HG02884 (cell line): ENCODE data around the gene HIVEP1.

Source experiments
- ATAC-seq: cut with Tn5 transposase; IDR thresholded peaks from one replicate; pipeline ENCODE4 v1.9.1; 2021; ENCODE audit warnings: mild to moderate bottlenecking, moderate library complexity; ENCODE audit not compliant: unreplicated experiment

Gene HIVEP1

GRCh38 chr6:12178521-12178920 lies 166.4 kb downstream of the HIVEP1 start:
- no peak for ATAC-seq

- no peak for ATAC-seq
These were observed 169.4 kb downstream of the HIVEP1 start for GRCh38 chr6:12181481-12181880.

DNA sequence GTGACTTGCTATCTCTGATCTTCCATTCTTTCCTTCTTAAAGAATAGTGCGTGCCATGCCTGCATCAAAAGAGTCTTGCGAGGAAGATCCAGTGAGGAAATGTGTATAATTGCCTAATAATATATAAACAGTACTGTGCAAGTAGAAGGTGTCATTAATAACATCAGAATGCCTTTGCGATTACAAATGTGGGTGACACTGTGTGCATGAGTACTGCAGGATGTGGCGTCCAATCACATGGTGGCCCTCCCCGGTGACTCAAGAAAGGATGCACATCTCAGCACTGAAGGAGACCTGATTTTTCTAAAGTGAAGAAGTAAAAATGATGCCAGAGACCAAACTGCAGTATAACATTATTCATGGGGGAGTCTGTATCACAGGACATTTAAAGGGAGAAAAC lies 170.6 kb downstream of the HIVEP1 start:
- ATAC-seq, result no peak

DNA sequence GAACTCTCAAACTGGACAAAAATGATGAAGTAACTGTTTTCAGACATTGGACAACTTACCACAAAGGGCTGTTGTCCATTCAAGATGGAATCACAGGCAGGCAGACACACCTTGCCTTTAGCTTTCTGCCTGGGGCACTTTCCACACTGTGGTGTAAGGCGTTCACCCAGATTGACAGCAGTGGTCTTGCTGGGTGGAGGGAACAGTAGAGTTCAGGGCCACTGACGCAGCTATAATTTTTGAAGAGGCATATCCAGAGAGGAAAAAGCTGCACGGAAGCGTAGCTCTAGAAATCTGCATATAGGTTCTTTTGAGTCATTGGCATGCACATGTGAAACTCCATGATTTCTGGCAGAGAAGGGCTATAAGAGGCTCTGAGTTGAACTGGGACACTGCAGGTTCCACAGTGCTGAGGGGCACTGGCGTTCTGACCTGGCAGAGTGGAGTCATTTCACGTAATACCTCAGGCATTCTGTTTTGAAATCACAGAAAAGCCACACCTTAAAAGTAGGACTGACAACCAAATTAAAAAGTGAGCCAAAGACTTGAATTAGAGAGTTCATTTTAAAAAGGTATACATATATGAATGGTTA lies 173.1 kb downstream of the HIVEP1 start:
- ATAC-seq, result no peak

DNA sequence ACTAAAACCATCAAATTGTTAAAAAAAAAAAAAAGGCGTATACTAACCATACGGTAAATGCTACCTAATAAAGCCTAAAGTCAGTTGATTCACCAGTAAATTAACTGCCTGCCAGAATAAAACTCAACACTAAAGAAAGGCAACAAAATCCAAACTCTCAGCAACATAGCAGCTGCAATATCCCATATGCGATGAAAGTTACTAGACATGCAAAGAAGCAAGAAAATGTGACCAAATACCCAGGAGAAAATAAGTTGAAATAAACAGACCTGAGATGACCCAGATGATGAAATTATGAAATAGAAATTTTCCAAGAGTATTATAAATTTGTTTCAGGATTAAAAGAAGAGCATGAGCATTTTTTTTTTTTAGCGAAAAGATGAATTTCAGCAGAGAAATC lies 174.4 kb downstream of the HIVEP1 start:
- no peak for ATAC-seq

DNA sequence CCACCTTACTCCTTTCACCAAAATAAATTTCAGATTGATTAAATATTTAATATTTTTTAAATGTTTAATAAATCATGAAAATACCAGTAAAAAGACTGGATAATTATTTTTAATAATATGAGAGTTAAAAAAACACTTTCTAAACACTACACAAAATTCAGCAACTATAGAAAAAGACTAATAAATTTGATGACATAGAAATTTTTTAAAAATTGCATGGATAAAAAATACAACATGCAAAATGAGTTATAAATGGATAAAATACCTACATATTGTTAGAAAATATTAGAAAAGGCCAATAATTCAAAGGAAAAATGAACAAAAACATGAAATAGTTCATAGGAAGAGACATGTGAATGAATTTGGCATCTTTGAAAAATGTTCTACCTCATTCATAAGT lies 177.0 kb downstream of the HIVEP1 start:
- ATAC-seq, result no peak

- no peak for ATAC-seq
These were observed 177.5 kb downstream of the HIVEP1 start for GRCh38 chr6:12189661-12190060.

- no peak for ATAC-seq
These were observed 178.1 kb downstream of the HIVEP1 start for GRCh38 chr6:12190252-12190651.

DNA sequence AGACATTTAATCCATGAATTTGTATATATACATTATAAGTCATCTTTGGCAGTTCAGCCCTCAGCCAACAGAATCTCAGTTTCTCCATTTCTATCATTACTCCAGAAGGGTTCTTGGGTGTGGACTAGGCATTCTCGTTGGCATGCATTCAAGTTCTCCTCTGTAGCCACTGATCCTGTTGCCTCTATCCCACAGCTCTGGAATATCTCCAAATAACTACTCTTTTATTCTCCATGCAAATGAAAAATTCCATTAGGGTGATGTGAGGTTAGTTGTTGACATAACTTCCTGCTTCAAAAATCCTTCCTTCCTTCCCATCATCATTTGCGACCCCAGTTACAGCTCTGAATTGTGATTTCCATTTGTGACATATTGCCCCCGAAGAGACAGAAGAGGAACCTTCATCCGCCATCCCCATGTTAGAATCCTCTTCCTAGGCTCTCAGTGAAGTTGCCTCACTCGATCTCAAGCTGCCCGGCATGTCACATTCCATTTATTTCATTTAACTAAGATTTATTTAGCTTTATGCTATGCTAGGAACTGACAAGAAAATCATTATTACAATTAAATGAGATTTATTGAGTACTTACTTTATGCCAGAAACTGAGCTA lies 184.3 kb downstream of the HIVEP1 start:
- no peak for ATAC-seq

GRCh38 chr6:12198851-12199250 lies 186.7 kb downstream of the HIVEP1 start:
- ATAC-seq, result no peak

- no peak for ATAC-seq
These were observed 188.0 kb downstream of the HIVEP1 start for GRCh38 chr6:12200015-12200564.

DNA sequence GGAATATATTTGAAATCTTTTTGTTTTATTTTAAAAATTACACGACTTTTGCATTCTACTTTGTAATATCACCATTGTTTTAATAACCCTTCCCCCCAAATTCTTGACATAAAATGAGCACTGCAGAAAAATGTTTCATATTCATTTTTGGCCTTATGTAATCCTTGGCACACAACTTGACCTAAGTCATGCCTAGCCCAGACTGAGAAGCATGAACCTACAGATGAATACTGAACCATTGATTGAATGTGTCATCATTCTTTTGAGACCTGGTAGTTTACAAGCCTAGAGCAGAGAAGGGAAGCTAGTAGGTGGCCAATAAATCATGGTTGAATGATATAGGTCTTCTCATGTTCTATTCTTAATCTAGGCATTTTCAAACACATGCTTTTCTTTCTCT lies 188.6 kb downstream of the HIVEP1 start:
- ATAC-seq, result no peak

GRCh38 chr6:12203001-12203400 lies 190.9 kb downstream of the HIVEP1 start:
- ATAC-seq, result no peak

DNA sequence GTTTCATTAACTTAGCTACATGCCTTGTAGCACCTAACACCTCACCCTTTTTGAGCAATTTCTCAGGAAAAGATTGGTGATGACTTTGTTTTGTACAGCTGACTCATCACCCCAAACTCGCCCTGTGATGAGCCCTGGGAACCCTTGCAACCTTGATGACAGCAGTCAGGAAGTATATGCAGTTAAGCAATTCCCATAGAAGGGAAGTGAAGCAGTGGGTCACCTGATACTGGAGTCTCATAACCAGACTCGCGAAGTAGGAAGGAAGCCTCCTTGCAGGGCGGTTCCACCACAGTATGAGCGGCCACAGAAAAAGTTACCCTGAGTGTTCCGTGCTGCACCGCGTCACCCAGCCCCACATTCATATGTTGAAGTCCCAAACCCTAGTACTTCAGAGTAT lies 196.1 kb downstream of the HIVEP1 start:
- ATAC-seq, result no peak

DNA sequence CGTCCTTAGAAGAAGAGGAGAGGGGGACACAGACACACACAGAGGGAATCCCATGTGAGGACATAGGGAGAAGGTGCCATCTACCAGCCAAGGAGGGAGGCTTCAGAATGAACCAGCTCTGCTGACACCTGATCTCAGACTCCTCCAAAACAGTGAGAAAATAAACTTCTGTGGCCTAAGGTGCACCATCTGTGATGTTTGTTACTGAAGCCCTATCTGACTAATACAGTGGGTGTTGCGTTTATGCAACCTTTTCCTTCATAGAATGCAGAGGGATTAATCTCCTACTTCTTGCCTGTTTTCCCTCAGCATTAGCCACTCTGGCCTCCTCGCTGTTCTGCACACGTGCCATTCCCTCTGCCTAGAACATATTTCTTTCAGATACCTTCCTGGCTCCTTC lies 196.6 kb downstream of the HIVEP1 start:
- ATAC-seq, result no peak
